Globus pallidus (tissue), 1 donor: Measurements from ENCODE around the gene LRMDA.

Experiments used
- DNase-seq: peaks from one replicate; pipeline ENCODE4 v3.0.0-alpha.2; 2015; ENCODE audit warnings: low spot score

Gene LRMDA

DNA sequence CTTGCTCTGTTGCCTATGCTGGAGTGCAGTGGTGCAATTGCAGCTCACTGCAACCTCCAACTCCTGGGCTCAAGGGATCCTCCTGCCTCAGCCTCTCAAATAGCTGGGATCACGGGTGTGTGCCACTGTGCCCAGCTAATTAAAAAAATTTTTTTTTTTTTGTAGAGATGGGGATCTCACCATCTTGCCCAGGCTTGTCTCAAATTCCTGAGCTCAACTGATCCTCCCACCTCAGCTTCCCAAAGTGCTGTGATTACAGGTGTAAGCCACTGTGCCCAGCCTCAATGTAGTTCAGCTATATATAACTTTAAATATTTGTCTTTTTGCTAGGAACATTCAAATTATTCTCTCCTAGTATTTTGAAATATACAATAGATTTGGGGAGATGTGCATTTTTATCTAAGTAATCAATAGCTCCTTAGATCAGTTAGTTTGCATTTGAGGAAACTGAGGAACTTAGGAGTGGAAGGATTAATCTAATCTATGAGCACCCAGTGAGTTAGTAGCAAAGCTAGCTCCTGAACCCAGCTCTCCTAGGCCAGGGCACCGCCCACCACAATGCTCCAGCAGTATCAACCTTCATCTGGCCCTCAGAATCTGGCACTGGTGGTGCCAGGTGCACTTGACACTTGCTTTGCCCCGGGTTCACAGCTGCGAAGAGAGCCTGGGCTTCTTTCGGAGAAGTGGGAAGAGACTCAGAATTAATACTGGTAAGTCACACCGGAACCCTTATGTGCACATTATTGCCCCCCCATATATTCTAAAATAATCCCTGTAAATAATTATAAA lies 5.9 kb upstream of the LRMDA start:
- no peak for DNase-seq

DNA sequence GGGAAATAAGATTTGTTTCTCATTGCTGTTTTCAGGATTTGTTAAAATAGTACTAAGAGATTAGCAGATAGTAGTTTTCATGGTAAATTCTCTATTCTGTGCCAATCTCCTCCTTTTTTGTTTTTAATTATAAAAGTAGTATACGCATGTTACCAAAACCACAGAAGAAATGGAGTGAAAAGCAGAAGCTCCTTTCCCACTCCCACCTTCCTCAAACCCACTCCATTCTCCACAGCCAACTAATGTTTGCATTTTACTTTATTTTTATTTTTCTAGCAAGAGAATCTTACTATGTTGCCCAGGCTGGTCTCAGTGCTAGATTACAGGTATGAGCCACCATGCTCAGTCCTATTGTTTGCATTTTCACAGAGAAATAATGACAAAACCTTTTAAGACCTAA lies 4.5 kb upstream of the LRMDA start:
- no peak for DNase-seq

DNA sequence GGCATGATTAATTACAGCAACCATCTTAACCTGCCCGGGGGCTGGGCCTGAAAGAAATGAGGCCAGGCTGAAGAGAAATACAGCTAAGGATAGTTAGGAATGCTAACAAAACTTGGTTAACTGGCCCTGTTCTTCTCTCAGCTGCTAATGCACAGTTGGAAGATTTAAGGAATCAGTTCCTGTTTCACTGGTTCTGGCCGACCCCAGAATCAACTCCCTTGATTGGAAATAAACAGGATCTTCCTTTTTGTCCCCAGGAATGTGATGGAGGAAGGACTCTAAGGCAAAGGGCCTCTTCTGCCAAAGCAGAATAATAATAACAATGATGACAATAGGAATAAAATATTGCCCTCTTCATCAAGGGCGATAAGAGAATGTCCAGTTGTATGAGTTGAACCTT lies 3.5 kb upstream of the LRMDA start:
- no peak for DNase-seq

DNA sequence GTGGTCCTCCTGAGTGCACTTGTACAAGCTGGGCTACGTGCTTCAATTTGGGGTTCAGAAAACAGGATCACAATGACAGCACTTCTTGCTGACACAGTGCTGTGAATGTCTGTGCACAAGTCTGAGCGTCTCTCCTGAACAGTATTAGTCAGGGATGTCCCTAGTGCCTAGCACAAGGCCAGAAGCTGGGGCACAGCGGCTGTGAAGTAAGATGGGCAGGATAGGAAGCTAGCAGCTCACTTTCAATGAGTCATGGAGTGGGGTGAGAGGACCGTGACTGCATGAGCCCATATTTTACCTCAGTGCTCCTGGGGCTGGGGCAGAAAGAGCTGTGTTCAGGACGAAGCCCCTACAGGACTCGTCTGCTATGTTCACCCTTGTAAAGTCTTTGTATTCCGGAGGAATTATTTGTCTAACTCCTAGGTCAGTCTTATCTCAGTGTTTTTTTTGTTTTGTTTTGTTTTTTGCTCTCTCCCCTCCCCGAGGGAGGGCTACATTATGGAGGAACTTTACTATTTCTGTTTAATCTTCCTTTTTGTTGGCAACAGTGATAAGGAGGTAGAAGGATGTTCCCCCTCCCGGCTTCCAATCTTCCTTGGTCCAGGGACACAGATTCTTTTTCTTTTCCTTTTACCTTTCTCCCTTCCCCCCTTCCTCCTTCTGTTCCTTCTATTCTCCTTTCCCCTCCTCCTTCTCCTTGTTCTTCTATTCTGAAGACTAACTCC lies 2.8 kb upstream of the LRMDA start:
- no peak for DNase-seq

DNA sequence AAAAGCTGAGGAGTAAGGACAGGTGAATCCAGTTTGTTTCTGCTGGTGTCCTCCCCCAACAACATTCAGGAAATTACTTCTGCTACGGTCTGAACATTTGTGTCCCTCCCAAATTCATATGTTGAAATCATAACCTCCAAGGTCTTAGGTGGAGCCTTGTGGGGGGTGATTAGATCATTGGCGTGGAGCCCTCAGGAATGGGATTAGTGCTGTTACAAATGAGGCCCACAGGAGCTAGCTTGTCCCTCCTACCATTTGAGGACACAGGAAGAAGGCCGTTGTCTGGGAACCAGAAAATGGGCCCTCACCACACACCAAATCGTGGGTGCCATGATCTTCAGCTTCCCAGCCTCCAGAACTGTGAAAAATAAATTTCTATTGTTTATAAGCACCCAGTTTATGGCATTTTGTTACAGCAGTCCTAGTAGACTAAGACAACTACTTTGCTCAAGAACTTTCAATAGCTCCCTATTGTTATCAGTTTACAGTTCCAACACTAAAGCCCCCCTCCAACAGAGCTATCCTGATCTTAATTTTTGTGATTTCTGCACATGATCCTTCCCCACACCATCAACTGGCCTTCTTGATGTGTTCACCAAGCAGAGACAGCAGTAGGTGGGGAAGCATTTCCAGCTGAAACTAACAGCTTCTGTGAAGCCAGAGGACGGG lies 2.1 kb upstream of the LRMDA start:
- DNase-seq: no peak

DNA sequence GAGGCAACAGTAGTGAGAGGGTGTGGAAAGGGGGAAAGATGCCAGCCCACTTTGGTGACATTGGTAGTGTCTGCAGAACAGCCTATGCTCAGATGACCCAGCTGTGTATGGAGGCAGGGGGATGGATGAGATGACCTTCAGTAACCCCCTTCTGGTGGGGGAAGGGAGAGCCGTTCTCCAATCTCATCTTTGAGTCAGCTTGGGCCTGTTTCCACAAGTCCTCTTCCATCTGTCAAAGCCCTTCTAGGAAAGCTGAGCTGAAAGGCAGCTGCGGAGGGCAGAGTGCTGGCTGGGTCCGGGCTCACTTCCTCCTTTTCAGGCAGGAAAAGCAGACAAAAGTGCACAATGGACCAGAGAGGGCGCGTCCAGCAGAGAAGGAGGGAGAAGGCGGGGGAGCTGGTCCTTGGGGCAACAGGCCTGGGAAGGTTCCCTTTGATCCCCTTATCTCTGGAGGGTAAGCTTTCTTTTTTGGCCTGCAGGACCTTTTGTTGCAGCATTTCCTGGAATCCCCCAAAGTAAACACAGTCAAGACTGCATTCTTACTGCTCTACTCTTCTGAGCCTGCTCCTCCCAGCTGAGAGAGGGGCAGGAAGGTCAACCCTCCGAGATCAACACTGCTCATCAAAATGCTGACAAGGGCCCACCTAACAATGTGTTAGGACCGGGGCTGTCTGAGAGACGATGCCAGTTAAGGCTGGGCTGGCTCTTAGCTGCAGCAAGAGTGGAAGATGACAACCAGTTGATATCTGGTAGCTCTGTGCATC lies 1.2 kb upstream of the LRMDA start:
- DNase-seq: no peak

DNA sequence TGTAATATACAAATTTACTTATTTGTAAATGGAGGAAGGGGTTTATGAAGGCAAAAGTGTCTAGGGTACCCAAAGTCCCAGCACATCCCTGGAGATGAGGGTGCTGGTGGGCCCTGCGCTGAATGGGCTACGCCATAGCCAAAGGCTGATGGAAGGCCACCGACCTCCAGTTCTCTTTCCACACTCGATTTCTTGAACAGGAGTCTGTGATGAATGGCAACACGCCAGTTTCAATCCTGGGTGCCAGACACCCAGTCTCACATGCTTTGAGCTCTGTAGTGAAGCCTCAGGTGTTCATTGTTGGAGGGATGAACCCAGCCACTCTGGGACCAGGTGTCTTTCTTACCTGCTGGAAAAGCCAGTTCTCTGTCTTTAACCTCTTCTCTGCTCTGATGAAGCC lies 752 bp downstream of the LRMDA start:
- DNase-seq: no peak

DNA sequence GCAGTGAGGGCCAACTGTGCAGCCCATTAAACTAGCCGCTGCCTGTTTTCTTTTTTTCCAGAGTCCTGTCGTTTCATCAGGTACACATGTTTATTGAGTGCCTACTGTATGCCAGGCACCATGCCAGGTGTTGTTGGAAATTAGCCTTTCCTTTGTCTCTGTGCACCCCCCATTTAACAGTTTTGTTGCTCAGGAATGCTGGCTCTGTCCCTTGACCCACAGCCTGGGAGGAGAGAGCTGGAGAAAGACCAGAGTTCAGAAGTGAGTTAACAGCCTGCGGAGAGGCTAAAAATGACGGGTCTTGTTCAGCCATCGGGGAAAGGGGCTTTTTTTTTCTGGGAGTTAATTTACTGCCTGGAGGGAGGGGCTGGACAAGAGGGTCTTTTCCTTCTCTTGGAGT lies 1.3 kb downstream of the LRMDA start:
- DNase-seq: no peak

DNA sequence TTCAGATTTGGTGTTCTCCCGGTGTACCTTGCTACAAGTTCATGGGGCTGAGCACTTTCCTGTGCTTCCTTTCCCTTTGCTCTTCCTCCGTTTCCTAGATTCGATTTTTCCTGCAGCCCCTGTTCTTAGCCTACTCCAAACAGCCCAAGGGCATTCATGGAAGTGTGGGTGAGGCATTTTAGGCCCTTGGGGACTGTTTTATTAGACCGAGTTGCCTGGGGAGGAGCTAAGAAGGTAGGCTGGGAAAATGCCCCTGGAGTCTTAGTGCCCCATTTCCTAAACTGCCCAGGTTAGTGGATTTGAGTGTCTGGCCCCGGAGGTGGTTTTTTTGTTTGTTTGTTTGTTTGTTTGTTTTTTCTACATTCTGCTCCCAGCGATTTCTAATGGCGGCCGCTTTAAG lies 1.8 kb downstream of the LRMDA start:
- DNase-seq: no peak

DNA sequence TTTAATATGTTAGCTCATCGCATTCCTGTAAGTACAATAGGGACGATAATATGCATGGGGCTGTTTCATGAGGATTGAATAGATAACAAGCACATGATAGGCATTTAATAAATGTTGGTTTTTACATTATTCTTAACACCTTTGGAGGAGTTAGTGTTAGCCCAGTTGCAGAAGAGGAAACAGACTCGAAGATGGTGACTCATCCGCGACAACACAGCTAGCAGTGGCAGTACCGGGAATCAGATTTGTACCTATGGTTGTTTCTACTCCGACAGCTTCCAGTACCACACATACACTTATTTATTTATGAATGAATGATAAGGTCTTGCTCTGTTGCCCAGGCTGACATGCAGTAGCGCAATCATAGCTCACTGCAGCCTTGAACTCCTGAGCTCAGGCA lies 2.9 kb downstream of the LRMDA start:
- no peak for DNase-seq

DNA sequence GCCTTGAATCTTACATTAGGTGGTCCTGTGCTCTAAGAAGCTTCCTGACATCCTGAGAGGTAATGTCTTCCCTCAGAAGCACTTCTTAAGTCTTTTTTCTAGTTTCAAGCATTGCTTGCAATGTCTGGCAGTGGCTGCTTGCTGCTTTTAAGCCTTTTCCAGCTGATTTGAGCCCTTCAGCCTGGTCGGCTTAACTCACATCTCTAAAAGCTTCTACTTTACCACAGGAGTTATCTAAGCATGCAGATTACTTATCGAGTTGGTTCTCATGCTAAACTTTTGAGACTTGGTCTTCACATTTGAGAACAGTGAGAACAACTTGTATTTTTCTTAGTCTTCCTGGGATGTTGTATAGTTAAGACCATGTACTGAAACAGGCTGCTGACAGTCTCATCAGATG lies 3.9 kb downstream of the LRMDA start:
- DNase-seq: no peak

DNA sequence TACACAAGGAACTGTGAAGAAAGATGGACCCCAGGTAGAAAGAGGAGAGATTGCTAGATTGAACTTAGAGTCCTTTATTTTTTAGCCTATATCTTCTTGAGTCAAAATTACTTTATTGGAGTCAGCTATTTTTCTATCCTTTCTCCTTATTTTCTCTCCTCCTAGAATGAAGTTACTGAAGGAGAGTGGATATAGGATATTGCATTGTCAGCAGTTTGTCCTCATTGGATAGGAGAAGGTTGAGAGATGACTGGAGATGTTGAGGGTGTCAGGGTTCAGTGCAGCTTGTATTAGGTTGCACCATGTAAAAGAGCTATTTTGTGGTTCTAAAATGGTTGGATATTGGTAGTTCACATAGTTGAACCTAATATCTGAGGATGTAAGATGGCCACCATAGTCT lies 5.5 kb downstream of the LRMDA start:
- no peak for DNase-seq

DNA sequence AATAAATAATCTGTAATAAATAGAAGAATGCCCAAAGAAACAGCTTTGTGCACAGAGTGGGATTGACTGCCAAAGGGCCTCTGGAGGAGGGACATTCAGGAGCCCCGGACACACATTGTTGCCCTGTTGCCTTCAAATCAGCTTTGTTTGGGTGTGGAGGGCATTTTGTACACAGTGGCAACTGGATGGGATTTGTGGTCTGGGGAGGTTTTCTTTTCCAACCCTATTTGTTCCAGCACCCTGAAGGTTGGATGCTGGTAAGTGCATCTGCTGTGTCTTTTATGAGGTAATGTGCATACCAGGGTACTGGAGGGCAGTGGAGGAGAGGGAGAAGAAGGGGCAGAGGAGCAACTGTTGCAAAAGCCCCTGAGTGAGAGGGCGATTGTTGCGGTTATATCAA lies 6.3 kb downstream of the LRMDA start:
- DNase-seq: no peak

DNA sequence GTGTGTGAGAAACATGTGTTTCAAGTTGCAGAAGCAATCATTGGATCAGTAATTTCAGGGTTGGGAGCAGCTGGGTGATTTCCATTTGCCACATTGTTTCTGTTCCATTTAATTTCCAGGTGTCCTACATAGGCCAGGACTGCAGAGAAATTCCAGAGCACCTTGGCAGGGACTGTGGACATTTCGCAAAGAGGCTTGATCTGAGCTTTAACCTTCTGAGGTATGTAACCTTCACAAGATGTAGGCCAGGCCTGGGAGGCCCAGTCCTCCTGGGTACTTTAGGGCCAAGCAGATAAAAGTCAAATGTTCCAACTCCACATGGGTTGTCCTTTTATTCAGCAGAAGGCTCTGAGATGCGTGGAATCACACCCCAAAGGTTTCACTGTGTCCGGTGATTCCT lies 6.9 kb downstream of the LRMDA start:
- no peak for DNase-seq

DNA sequence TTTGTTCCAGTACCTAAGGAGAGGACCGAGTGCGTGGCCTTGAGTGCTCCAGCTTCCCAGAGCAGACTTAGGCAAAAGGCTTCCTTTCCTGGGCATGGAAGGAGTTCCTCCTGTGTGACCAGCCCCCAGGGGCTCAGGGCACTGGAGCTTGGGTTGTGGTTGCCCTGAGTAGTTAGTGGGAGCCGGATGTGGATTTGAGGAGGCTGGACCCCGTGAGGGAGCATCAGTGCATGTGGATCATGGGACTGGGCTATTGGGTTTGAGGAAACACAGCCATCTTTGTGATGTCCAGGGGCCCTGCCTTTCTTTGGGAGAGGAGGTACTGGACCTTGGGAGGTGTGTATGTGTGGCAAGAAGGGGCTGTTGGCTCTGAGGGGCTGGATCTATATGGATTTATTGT lies 8.4 kb downstream of the LRMDA start:
- DNase-seq: no peak

DNA sequence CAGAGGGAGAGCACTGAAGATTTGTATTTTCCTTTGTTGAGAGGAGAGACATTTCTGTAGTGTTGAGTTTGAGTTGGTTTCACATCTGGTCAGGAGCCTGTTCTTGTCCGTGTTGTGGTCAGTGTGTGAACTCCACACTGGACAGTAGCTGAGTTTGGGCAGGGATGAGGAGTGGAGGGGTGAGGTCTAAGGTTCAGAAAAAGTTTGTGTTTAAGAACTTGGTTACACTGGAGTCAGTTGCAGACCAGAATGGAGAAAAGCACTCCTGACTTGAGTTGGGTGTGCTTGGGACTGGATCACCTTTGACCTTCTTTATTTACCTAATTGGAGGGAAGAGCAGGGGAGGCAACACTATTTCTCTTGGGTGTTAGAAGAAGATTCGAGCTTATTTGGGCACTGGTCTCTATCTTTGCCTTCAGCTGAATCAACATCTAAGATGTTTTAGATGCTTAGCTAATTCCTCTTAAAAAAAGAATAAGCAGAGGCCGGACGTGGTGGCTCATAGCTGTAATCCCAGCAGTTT lies 8.9 kb downstream of the LRMDA start:
- no peak for DNase-seq

DNA sequence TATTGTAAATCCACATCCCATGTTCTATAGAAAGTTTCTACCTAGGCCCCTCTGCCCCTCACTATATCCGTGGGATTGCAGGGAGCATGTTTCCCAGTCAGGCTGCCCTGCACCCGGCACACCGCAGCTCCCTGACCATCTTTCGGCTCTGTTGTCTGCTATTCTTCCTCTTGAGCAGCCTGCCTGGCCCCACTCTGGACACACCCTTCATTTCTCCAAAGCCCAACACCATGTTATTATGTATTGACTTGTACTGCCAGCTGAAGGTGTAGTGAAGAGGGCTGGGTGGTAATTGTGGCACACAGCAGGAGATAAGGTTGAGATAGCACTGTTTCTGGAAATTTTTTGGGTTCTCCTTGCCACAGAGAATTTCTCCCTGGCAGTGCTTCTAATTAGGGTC lies 9.8 kb downstream of the LRMDA start:
- no peak for DNase-seq

DNA sequence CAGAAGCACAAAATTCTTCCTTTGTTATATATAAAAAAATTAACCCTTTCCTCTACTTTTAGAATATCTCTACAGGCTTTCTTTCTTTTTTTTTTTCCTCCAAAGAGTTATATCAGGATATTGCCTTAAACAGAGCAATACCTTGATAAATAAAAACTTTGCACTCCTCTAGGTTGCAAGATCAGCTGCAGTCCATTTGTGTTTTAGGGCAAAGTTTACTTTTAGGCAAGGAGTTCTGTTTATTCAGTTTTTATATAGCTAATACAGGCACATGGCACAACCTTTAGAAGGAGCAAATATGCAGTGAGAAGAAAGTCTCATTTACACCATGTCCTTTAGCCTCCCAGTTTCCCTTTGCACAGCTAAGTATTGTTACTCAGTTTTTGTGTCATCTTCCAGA lies 10.3 kb downstream of the LRMDA start:
- DNase-seq: no peak

DNA sequence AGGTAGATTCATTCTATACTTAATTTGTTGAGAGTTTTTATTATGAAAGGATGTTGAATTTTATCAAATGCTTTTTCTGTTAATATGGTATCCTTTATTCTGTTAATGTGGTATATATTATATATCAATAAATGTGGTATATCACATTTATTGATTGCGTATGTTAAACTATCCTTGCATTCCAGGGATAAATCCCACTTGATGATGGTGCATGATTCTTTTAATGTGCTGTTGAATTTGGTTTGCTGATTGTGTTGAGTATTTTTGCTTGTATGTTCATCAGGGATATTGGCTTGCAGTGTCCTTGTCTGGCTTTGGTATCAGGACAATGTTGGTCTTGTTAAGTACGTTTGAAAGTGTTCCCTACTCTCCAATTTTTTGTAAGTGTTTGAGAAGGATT lies 11.9 kb downstream of the LRMDA start:
- DNase-seq: no peak

DNA sequence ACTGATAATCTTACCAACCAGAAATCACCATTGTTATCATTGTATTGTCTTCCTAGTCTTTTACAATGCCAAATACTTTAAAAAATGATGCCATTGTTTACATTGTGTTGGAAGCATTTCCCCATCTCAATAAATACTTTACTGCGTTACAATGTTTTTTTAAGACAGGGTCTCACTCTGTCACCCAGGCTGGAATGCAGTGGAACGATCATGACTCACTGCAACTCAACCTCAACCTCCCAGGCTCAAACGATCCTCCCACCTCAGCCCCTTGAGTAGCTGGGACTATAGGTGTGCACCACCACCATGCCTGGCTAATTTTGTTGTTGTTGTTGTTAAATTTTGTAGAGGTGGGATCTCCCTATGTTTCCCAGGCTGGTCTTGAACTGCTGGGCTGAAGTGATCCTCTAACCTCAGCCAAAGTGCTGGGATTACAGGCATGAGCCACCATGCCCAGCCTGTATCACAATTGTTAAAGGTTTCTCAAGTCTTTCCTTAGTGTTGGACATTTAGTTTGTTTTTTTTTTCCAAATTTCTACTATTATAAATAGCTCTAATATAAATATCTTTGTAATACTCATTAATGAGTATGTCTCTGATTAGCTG lies 13.5 kb downstream of the LRMDA start:
- DNase-seq: no peak

DNA sequence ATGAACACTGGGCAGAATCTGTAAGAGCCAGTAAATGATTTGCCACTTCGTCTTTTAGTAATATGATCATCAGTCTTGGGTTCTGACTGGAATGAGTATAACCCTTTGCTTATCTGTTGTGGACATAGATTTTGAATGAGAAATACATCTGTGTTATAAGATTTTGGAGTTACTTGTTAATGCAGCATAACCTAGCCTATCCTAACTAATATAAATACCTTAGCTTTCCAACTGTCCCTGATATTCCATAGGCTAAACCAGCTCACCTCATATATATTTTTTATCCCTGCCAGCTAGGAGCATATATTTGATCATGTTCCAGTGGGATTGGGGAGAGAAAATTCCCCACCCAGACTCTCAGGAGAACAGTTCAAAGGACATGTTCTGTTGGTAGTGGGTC lies 15.1 kb downstream of the LRMDA start:
- no peak for DNase-seq

DNA sequence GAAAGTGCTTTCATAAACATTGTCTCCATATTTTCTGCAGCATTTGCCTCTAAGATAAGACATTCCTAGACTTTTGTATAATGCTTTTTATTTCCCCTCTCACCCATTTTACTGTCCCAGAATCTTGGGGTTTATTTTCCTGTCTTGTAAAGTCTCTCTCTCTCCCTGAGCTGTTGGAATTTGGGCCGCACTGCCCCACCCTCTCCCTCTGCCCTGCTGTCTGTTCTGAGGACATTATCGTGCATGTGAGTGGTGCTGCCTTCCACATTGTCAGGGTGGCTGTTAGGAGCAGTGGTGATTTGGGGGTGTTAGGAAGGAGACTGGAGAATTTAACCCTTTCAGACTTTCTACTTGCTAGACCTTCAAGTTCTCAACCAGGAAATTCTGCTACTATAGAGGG lies 16.7 kb downstream of the LRMDA start:
- DNase-seq: no peak
